NT2/D1 (cell line): ENCODE measurements around the gene STX12.
"Not testable (repeated sequence)": the region's sequence is repeated elsewhere in the genome, so short reads cannot be mapped to it uniquely, and the experiment has no call there.

ENCODE experiments used
- DNase-seq: peaks from one replicate; pipeline ENCODE4 v3.0.0-alpha.2; 2011; ENCODE audit warnings: low read depth, low spot score
- H3K27me3 ChIP-seq: 2 replicates; pipeline ENCODE4 v1.6.0; 2011; ENCODE audit warnings: mild to moderate bottlenecking; ENCODE audit not compliant: insufficient read length, insufficient read depth
- H3K36me3 ChIP-seq: 2 replicates; pipeline ENCODE4 v1.6.1; 2011; ENCODE audit warnings: mild to moderate bottlenecking, low read length, mixed read lengths; ENCODE audit not compliant: insufficient read depth, insufficient read length
- H3K4me1 ChIP-seq: 2 replicates; pipeline ENCODE4 v1.5.1; 2011; ENCODE audit not compliant: insufficient read depth, insufficient read length
- H3K4me3 ChIP-seq: 2 replicates; pipeline ENCODE4 v1.5.1; 2011; ENCODE audit warnings: low read depth; ENCODE audit not compliant: insufficient read length
- H3K9ac ChIP-seq: 2 replicates; pipeline ENCODE4 v1.6.0; 2011; ENCODE audit warnings: low read depth; ENCODE audit not compliant: insufficient read length
- H3K9me3 ChIP-seq: 2 replicates; pipeline ENCODE4 v1.5.1; 2011; ENCODE audit warnings: mild to moderate bottlenecking, low read length; ENCODE audit not compliant: insufficient read depth
- SUZ12 ChIP-seq: IDR thresholded peaks from 2 replicates; pipeline ENCODE4 v1.6.1; 2011; ENCODE audit not compliant: insufficient read length, insufficient read depth; ENCODE audit errors: extremely low read depth
- YY1 ChIP-seq: IDR thresholded peaks from 2 replicates; pipeline ENCODE4 v1.6.1; 2011; ENCODE audit not compliant: insufficient read length, insufficient read depth
- ZNF274 ChIP-seq: IDR thresholded peaks from 2 replicates; pipeline ENCODE4 v1.6.1; 2011; ENCODE audit warnings: mild to moderate bottlenecking, low read depth, low read length

STX12 gene

GRCh38 chr1:27821761-27822315 is 48.8 kb downstream of the STX12 start:
- no peak for DNase-seq
- no peak overlapping the region for H3K9ac ChIP-seq
- H3K4me3 ChIP-seq: no peak overlapping the region
- H3K9me3 ChIP-seq: no peaks in the 10 kb centered on the region
- peaks cover 35% of the 10 kb centered on the region for H3K36me3 ChIP-seq
- no peak for TF ChIP-seq ZNF274
- TF ChIP-seq SUZ12: no peak
- no peak for TF ChIP-seq YY1
- no peaks in the 10 kb centered on the region for H3K4me1 ChIP-seq
- H3K27me3 ChIP-seq: no peaks in the 10 kb centered on the region

DNA sequence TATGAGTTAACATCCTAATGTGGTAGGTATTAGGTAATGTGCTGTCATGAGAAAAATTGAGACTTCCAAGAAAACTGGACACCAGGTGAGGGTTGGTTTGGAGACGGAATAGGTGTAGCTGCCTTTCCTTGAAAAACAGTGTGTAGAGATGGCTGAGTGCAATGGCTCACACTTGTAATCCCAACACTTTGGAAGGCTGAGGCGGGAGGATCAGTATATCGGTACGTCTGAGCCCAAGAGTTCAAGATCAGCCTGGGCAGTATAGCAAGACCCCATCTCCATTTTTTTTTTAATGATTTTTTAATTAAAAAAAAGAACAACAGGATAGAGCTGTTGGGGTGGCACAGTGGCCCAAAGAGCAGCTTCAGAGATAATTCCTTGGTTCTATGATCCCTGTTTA is 50.8 kb downstream of the STX12 start:
- no peaks in the 10 kb centered on the region for H3K4me1 ChIP-seq
- H3K27me3 ChIP-seq: no peaks in the 10 kb centered on the region
- 0 out of 2 replicates have a peak, but pooled peaks cover 5% of the 10 kb centered on the region for H3K9me3 ChIP-seq
- no peak for DNase-seq
- H3K4me3 ChIP-seq: no peak overlapping the region
- no peak overlapping the region for H3K9ac ChIP-seq
- peaks cover 25% of the 10 kb centered on the region for H3K36me3 ChIP-seq
- no peak for TF ChIP-seq ZNF274
- no peak for TF ChIP-seq YY1
- no peak for TF ChIP-seq SUZ12

- Histone ChIP-seq H3K36me3 (peaks cover 19% of the 10 kb centered on the region), H3K9me3 (0 out of 2 replicates have a peak, but pooled peaks cover 7% of the 10 kb centered on the region), H3K4me3 (no peak overlapping the region), H3K4me1 (no peaks in the 10 kb centered on the region), H3K9ac (no peak overlapping the region), H3K27me3 (no peaks in the 10 kb centered on the region)
- TF ChIP-seq SUZ12: no peak
- TF ChIP-seq YY1: no peak
- no peak for TF ChIP-seq ZNF274
- no peak for DNase-seq
Observed at GRCh38 chr1:27824411-27824810, 51.4 kb downstream of the STX12 start.

- Histone ChIP-seq H3K4me3 (peak overlapping the region; percentile 95), H3K36me3 (peaks cover 31% of the 10 kb centered on the region), H3K9ac (peak overlapping the region; percentile 84)
- DNase-seq, H3K9me3 ChIP-seq, H3K27me3 ChIP-seq, H3K4me1 ChIP-seq: not testable (repeated sequence)
Observed at GRCh38 chr1:27829339-27829960, 56.4 kb downstream of the STX12 start.

- TF ChIP-seq SUZ12 (no peak), ZNF274 (no peak), YY1 (peak; percentile 94)
- Histone ChIP-seq H3K36me3 (peaks cover 45% of the 10 kb centered on the region), H3K9me3 (0 out of 2 replicates have a peak, but pooled peaks cover 7% of the 10 kb centered on the region), H3K27me3 (no peaks in the 10 kb centered on the region), H3K4me1 (no peaks in the 10 kb centered on the region), H3K9ac (peak within 1 kb of the TSS; percentile 97), H3K4me3 (peak within 1 kb of the TSS; percentile 95)
- peak; percentile 99 for DNase-seq
Observed at GRCh38 chr1:27830621-27831440, 57.8 kb downstream of the STX12 start, which contains the start of gene PPP1R8. TSS of gene PPP1R8 (plus strand) at chr1:27830782. CDS start at chr1:27830836, 54 bp downstream.

GRCh38 chr1:27831568-27832410 is 58.8 kb downstream of the STX12 start:
- peak overlapping the region; percentile 97 for H3K9ac ChIP-seq
- no peaks in the 10 kb centered on the region for H3K4me1 ChIP-seq
- peaks cover 52% of the 10 kb centered on the region for H3K36me3 ChIP-seq
- H3K4me3 ChIP-seq: peak overlapping the region; percentile 95
- DNase-seq: no peak
- 0 out of 2 replicates have a peak, but pooled peaks cover 7% of the 10 kb centered on the region for H3K9me3 ChIP-seq
- no peaks in the 10 kb centered on the region for H3K27me3 ChIP-seq
- no peak for TF ChIP-seq ZNF274
- TF ChIP-seq SUZ12: no peak
- TF ChIP-seq YY1: no peak
